Measurements from ENCODE around the gene NR1I2.

NR1I2 gene

GRCh38 chr3:119819806-119820205 lies 37.9 kb downstream of the NR1I2 start:
- no peak for DNase-seq (ENCODE audit: low spot score)

GRCh38 chr3:119825820-119826219 lies 43.9 kb downstream of the NR1I2 start:
- DNase-seq (ENCODE audit: low spot score): no peak

- DNase-seq (ENCODE audit: low spot score): no peak
Observed at GRCh38 chr3:119826711-119827608, 45.1 kb downstream of the NR1I2 start.

DNA sequence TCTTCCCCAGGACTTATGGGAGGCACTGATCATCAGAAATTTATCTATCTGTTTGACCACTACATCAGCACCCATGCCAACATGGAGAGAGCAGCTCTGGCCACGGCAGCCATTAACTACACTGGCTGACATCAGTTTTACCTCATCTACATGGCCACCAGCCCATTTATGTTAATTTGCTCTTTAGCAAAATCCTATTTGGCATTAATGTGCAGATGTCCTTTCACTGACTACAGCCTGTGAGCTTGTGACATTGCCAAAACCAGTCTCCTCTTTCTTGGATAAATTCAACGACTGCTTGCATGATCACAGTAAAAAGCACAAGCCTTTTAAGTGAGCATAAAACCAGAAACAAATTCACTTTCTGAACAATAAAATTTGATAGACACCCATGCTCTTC lies 47.5 kb downstream of the NR1I2 start:
- DNase-seq (ENCODE audit: low spot score): no peak

DNA sequence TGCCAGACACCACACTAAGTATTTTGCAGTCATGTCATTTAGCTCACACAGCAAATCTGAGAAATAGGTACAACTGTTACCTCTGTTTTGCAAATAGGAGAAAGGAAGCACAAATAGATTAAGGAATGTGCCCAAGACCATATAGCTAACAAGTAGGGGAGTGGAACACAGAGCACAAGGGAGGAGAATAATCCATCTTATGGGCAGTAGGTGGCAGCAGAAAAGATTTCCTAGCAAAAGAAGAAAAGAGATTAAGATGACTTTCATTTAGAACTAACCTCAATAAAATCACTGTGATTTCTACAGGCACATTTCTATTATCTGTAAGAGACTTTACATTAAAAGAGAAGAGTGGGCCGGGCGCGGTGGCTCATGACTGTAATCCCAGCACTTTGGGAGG lies 49.1 kb downstream of the NR1I2 start:
- DNase-seq (ENCODE audit: low spot score): no peak

GRCh38 chr3:119831941-119832371 lies 50.1 kb downstream of the NR1I2 start:
- DNase-seq (ENCODE audit: low spot score): peak; percentile 27

- DNase-seq (ENCODE audit: low spot score): no peak
Observed at GRCh38 chr3:119834754-119835370, 53.0 kb downstream of the NR1I2 start.

DNA sequence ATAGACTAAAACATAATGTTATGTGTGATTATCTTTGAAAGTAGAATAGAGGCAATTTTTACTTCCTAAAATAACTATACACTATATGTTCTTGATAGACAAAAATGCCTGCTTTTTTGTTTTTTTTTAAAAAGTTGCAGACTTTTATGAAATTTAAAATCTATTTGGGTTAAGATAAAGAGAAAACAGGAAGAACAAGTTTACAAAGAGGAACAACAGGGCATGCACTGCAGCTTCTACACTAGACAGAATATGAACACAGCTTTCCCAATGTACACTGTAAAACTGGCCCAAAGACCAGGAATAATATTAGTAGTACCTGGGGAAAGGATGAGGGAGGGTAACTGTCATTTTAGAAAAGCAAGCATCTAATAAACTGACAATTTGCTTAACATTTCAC lies 53.7 kb downstream of the NR1I2 start:
- no peak for DNase-seq (ENCODE audit: low spot score)

DNA sequence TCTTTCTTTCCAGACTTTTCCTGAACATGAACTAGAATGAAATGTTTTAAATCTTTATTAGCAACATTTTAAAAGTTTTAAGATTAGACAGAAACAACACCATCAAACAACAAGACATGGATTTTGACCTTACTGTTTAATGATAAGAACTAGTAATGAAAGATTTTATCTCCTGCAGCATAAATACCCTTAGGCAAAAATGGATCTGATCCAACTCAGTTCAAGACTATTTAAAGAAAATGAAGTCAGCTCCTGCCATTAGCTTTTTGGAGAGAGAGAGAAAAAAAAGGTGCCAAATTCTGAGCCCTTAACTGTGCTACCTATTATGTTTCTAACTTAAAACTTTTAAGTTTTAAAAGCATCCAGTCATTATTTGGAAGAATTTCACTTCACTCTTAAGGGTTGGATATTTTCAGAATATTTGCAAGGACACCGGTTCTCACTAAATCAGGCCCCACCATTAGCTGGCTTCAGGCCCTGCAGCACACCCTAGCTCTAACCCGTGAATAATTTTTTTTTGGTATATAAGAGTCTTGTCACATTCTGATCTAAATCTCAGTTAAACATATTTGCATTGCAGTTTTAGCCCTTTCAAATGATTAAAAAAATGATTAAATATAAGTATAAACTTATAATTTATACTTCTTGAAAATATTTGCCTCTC lies 60.0 kb downstream of the NR1I2 start:
- DNase-seq (ENCODE audit: low spot score): no peak

- DNase-seq (ENCODE audit: low spot score): no peak
Observed at GRCh38 chr3:119849126-119849525, 67.2 kb downstream of the NR1I2 start.

DNA sequence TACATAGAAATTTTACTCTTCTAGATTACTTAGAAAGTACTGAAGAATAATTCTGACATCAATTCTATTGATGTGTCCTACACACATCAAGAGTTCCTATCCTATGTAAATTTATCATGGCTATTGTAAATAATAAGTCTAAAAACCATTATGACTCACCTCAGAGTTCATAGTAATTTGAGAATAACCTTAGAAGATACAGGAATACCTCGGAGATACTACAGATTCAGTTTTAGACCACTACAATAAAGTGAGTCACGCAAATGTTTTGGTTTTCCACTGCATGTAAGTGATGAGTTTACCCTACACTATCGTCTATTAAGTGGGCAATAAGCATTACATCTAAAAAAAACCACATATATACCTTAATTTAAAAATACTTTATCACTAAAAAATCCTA lies 74.8 kb downstream of the NR1I2 start:
- DNase-seq (ENCODE audit: low spot score): no peak

GRCh38 chr3:119858957-119859356 lies 77.1 kb downstream of the NR1I2 start:
- DNase-seq (ENCODE audit: low spot score): no peak

DNA sequence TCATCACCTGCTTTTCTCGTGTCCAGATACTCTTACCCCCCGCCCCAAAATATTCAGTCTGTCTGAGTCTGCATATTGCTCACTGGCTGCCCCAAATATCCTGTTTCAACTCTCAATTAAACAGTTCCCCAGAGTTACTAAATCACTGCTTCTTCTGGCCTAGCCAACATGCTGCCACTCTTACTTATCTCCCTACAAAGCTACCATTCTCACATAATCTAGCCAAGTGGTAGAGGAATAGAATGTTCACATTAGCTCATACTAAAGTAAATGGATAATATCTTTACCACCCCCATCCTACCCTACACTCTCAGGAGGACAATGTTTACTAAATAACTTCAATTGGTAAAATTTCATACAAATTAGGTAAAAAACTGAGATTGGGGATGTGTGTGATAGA lies 77.8 kb downstream of the NR1I2 start:
- DNase-seq (ENCODE audit: low spot score): no peak

DNA sequence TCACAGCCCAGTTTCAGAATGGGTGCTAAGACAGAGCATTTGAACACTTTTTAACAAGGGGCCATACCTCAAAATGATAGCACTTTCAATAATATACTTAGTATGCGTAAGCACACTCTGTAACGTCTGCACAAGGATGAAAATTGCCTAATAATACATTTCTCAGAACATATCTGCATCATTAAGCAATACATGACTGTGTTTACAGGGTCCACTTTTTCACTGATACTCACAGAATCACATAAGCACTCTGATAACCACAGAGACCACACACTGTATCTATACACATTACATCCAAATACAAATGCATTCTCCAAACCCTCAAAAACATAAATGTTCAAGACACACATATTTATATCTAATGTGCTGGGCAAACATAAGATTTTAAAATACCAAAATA lies 79.8 kb downstream of the NR1I2 start:
- no peak for DNase-seq (ENCODE audit: low spot score)

- DNase-seq (ENCODE audit: low spot score): no peak
Observed at GRCh38 chr3:119862616-119863015, 80.7 kb downstream of the NR1I2 start.

DNA sequence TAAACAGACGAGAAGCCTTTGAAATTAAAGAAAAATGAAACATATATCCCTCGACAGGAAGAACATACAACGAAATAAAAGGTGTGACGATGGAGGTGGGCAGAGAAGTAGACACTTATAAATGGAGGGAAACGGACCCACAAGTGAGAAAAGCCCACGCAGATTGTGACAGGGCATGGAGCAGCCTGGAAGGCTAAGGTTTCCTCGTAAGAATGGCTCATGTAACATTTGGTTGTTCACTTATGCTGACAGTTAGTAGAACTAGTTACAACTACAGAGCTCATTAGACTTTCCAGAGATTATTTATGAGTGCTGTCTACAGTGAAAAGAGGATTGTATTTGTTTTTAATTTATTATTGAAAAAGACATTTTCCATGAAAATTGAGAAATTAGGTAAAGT lies 82.6 kb downstream of the NR1I2 start:
- DNase-seq (ENCODE audit: low spot score): no peak

Measured in AG20443 (cell line).